MCF 10A (cell line): ENCODE results near the gene PCSK1. TPM values are rescaled to one million over a fixed set of nuclear protein-coding genes. Genes with fewer than 3 reads are reported as not detected.
A peak's percentile ranks its signal among the peaks of the same experiment; 100 is the strongest.

ENCODE experiments used
- BruUV-seq: library from RNA; stranded (reverse); fragments of 400-500 nt; replicated peaks from 2 replicates; lab custom pipeline; 2021; lab: Mats Ljungman, UMichigan
- CTCF ChIA-PET: fragments of 300-600 bp; sonication (Branson Sonifier 250); formaldehyde crosslinking; extraction: SDS; loops from one replicate; lab custom pipeline; 2021; ENCODE audit warnings: antibody characterized with exemption, inconsistent platforms; lab: Yijun Ruan, JAX
- POLR2A ChIA-PET: fragments of 300-600, 350-650 bp; sonication (Branson Sonifier 250); formaldehyde crosslinking; extraction: SDS; loops from one replicate; lab custom pipeline; 2020; ENCODE audit warnings: antibody characterized with exemption, inconsistent platforms; lab: Yijun Ruan, JAX
- DNase-seq: peaks from one replicate; pipeline ENCODE4 v3.0.0-alpha.2; 2018; ENCODE audit not compliant: unreplicated experiment
- H3K27ac Mint-ChIP-seq: one replicate; pipeline ENCODE4 v1.8.0; 2022; ENCODE audit warnings: mild to moderate bottlenecking, low read depth, mixed read lengths; ENCODE audit not compliant: unreplicated experiment
- H3K27me3 Mint-ChIP-seq: one replicate; pipeline ENCODE4 v1.8.0; 2022; ENCODE audit warnings: mixed read lengths; ENCODE audit not compliant: insufficient read depth, unreplicated experiment
- H3K36me3 Mint-ChIP-seq: one replicate; pipeline ENCODE4 v1.8.0; 2022; ENCODE audit warnings: mild to moderate bottlenecking, moderate library complexity, mixed read lengths; ENCODE audit not compliant: insufficient read depth, unreplicated experiment
- H3K4me1 Mint-ChIP-seq: one replicate; pipeline ENCODE4 v1.8.0; 2022; ENCODE audit warnings: mixed read lengths; ENCODE audit not compliant: insufficient read depth, unreplicated experiment
- H3K4me3 Mint-ChIP-seq: one replicate; pipeline ENCODE4 v1.8.0; 2022; ENCODE audit warnings: mild to moderate bottlenecking, moderate library complexity, mixed read lengths; ENCODE audit not compliant: unreplicated experiment
- H3K9me3 Mint-ChIP-seq: one replicate; pipeline ENCODE4 v1.8.0; 2022; ENCODE audit warnings: mixed read lengths; ENCODE audit not compliant: unreplicated experiment
- intact Hi-C: fragments of 100-400 bp; cut with micrococcal nuclease; formaldehyde crosslinking; loops from 2 replicates; pipeline ENCODE4 v1.14.1; 2022
- total RNA-seq: library from RNA; stranded (reverse); gene quantifications from 2 replicates; pipeline ENCODE4 v1.2.3, GENCODE V29; 2022
- TF ChIP-seq, protein P1 (sequence below): fragments of 200-600 bp; IDR thresholded peaks from one replicate; pipeline ENCODE4 v1.8.0; 2022; ENCODE audit warnings: antibody characterized with exemption, mild to moderate bottlenecking; ENCODE audit not compliant: unreplicated experiment

PCSK1 gene
- total RNA-seq, 1 experiment from 2014 or later: 2.8 TPM

DNA sequence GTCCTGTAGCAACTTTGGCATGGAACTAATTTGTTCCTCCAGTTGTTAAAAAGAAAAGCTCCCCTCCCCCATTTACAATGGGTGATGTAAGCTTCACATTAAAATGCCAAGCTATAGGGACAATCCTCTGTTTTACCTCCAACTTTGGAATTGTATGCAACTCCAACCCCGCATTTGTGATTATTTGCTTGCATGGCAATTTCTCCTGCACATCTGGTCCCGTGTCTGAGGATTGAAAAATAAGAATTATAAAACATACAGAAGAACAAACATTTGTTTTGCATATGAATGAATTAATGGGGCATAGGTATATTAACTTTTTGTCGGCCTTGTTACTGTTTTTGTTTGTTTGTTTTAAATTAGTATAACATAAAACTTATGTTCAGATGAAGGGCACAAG is 17.2 kb downstream of the PCSK1 start:
- Mint-ChIP-seq H3K4me3 (no peak overlapping the region), H3K4me1 (no peaks in the 10 kb centered on the region), H3K27me3 (no peaks in the 10 kb centered on the region), H3K36me3 (no peaks in the 10 kb centered on the region), H3K27ac (no peak overlapping the region), H3K9me3 (no peaks in the 10 kb centered on the region)
- ChIA-PET CTCF (interaction anchor here (0.9 kb wide), 1 partner anchor 176 kb away, joined by 3 read pairs; no protein-coding TSS in a partner anchor), POLR2A (no interaction called here)
- DNase-seq: no peak
- TF ChIP-seq, protein P1, sequence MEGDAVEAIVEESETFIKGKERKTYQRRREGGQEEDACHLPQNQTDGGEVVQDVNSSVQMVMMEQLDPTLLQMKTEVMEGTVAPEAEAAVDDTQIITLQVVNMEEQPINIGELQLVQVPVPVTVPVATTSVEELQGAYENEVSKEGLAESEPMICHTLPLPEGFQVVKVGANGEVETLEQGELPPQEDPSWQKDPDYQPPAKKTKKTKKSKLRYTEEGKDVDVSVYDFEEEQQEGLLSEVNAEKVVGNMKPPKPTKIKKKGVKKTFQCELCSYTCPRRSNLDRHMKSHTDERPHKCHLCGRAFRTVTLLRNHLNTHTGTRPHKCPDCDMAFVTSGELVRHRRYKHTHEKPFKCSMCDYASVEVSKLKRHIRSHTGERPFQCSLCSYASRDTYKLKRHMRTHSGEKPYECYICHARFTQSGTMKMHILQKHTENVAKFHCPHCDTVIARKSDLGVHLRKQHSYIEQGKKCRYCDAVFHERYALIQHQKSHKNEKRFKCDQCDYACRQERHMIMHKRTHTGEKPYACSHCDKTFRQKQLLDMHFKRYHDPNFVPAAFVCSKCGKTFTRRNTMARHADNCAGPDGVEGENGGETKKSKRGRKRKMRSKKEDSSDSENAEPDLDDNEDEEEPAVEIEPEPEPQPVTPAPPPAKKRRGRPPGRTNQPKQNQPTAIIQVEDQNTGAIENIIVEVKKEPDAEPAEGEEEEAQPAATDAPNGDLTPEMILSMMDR: no peak
- intact Hi-C loops: no loop called here
- BruUV-seq: no TSS peak

- intact Hi-C loops: no loop called here
- no peak overlapping the region for H3K4me3 Mint-ChIP-seq
- no peaks in the 10 kb centered on the region for H3K36me3 Mint-ChIP-seq
- POLR2A ChIA-PET: no interaction called here
- TF ChIP-seq, protein P1: no peak
- H3K4me1 Mint-ChIP-seq: peaks cover 11% of the 10 kb centered on the region
- no TSS peak for BruUV-seq
- no peaks in the 10 kb centered on the region for H3K27me3 Mint-ChIP-seq
- CTCF ChIA-PET: interaction anchor here (0.5 to 1.4 kb wide), 5 partner anchors 10 to 189 kb away, joined by 3 to 6 read pairs (median 4); no protein-coding TSS in a partner anchor
- H3K27ac Mint-ChIP-seq: no peak overlapping the region
- DNase-seq: no peak
- H3K9me3 Mint-ChIP-seq: no peaks in the 10 kb centered on the region
Observed at GRCh38 chr5:96412868-96413449, 20.1 kb downstream of the PCSK1 start.

- Mint-ChIP-seq H3K27ac (peak overlapping the region; percentile 98), H3K4me1 (peaks cover 22% of the 10 kb centered on the region), H3K9me3 (no peaks in the 10 kb centered on the region), H3K4me3 (no peak overlapping the region), H3K36me3 (no peaks in the 10 kb centered on the region), H3K27me3 (no peaks in the 10 kb centered on the region)
- intact Hi-C loops: no loop called here
- BruUV-seq: no TSS peak
- TF ChIP-seq, protein P1: no peak
- CTCF ChIA-PET: interaction anchor here (0.8 to 2.7 kb wide), 3 partner anchors 65 to 261 kb away, joined by 3 to 11 read pairs (median 8); no protein-coding TSS in a partner anchor
- peak; percentile 61 for DNase-seq
- POLR2A ChIA-PET: interaction anchor here (0.7 to 3.8 kb wide), 10 partner anchors 8 to 163 kb away, joined by 3 to 26 read pairs (median 4); no protein-coding TSS in a partner anchor
Observed at GRCh38 chr5:96410013-96410412, 23.0 kb downstream of the PCSK1 start.

DNA sequence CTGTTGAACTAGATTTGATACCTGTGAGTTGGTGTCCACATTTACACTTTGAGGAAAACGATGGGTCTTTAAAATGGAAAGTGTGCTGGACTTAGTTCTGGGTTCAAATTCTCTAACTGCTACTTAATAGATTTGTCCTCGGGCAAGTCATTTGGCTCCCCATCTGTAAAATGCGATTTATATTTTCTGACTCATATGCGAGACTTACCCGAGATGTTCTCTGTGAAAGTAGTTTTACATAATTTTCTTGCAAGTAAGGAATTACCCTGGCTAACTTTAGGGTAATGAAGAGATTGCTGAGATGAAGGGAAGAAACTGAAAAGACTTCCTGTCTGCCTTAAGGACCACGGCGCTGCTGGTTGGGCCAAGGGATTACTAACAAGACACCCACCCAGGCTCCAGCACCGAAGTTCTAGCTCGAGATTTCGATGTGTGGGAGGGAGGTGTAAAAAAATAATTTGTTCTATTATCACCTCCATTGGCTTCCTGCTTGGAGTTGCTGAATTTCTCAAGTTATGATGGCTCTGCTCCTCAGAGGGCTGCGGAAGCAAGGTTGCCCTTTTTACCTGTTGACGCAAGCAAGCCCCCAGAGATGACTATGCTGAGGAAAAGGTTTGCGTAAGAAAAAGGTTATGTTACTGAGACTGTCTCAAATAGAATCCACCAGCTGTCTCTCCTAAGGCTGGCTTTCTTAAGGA is 24.1 kb downstream of the PCSK1 start:
- Mint-ChIP-seq H3K9me3 (no peaks in the 10 kb centered on the region), H3K4me3 (peak overlapping the region; percentile 61), H3K4me1 (peaks cover 22% of the 10 kb centered on the region), H3K27ac (peak overlapping the region; percentile 98), H3K36me3 (no peaks in the 10 kb centered on the region), H3K27me3 (no peaks in the 10 kb centered on the region)
- no TSS peak for BruUV-seq
- DNase-seq: peak; percentile 79
- TF ChIP-seq, protein P1: no peak
- ChIA-PET POLR2A (interaction anchor here (0.6 to 4.3 kb wide), 22 partner anchors 10 to 254 kb away, joined by 3 to 36 read pairs (median 5); partner anchors contain the start of gene CAST), CTCF (interaction anchor here (0.6 to 2.7 kb wide), 3 partner anchors 39 to 192 kb away, joined by 3 to 11 read pairs (median 8); no protein-coding TSS in a partner anchor)
- intact Hi-C loops: loop anchor here (1.0 kb wide), 2 partner anchors 25 to 101 kb away; no protein-coding TSS in a partner anchor
